Breast epithelium (tissue), 4 donors: Measurements from ENCODE around the gene COL18A1. TPM values are rescaled to one million over a fixed set of nuclear protein-coding genes. Genes with fewer than 3 reads are reported as not detected.

Source experiments
- DNase-seq, 2 donors: peaks; one replicate each; pipeline ENCODE4 v3.0.0-alpha.2; 2019; ENCODE audit warnings: low spot score in 2 of 2
- H3K27ac ChIP-seq, 2 donors: fragments of 200-600 bp; sonication (generic) in 1 of 2; one replicate each; pipeline ENCODE4 v1.5.1; 2016 to 2019; ENCODE audit warnings: mild to moderate bottlenecking in 1 of 2
- H3K27me3 ChIP-seq, 2 donors: fragments of 200-600 bp; sonication (generic) in 1 of 2; one replicate each; pipeline versions ENCODE4 v1.5.1 to v1.6.0; 2017 to 2019; ENCODE audit warnings: control low read depth in 1 of 2, mild to moderate bottlenecking in 1 of 2
- H3K36me3 ChIP-seq: fragments of 200-600 bp; one replicate; pipeline ENCODE4 v1.5.1; 2019
- H3K4me1 ChIP-seq, 2 donors: fragments of 200-600 bp; sonication (generic); one replicate each; pipeline ENCODE4 v1.5.1; 2016 to 2019; ENCODE audit warnings: control low read depth in 1 of 2
- H3K4me3 ChIP-seq, 3 donors: fragments of 200-600 bp; sonication (generic); 1 replicate in 2 of 3; 2 replicates in 1 of 3; pipeline ENCODE4 v1.5.1; 2016 to 2019; ENCODE audit warnings: mild to moderate bottlenecking in 3 of 3, moderate library complexity in 2 of 3
- H3K9me3 ChIP-seq, 2 donors: fragments of 200-600 bp; sonication (generic) in 1 of 2; one replicate each; pipeline ENCODE4 v1.5.1; 2016 to 2019; ENCODE audit warnings: control low read depth in 1 of 2
- POLR2A ChIP-seq: fragments of 450-650 bp; IDR thresholded peaks from one replicate; pipeline ENCODE4 v1.6.1; 2016; ENCODE audit warnings: antibody characterized with exemption, mild to moderate bottlenecking, moderate library complexity
- POLR2AphosphoS5 ChIP-seq, 3 donors: sonication (generic); formaldehyde crosslinking; IDR thresholded peaks; one replicate each; pipeline ENCODE4 v1.6.1; 2017; ENCODE audit warnings: antibody characterized with exemption in 3 of 3
- intact Hi-C: fragments of 100-400 bp; cut with DNase I; formaldehyde crosslinking; loops from one replicate; pipeline ENCODE4 v1.15.1; 2023; ENCODE audit warnings: low total_unique reads
- total RNA-seq, 3 donors: library from RNA; depleted of rRNA; stranded (reverse); fragments of >200 nt; gene quantifications; one replicate each; pipeline ENCODE4 v1.1.0, GENCODE V29; 2016
- TF ChIP-seq, protein P1 (sequence below), 3 donors: fragments of 450-650 bp; IDR thresholded peaks; one replicate each; pipeline ENCODE4 v1.5.1; 2016 to 2017; ENCODE audit warnings: antibody characterized with exemption in 3 of 3, mild to moderate bottlenecking in 3 of 3, moderate library complexity in 3 of 3

The COL18A1 gene
- total RNA-seq, 3 donors from 2014 or later, result 48.3 to 62.9 (median 55.8) TPM

- intact Hi-C loops, result loop anchor here (5.0 kb wide), 1 partner anchor 40 kb away; no protein-coding TSS in a partner anchor
- Histone ChIP-seq H3K4me1 (peaks cover 1 to 10% of the 10 kb centered on the region in 2 donors), H3K9me3 (peaks cover 0 to 6% of the 10 kb centered on the region in 2 donors), H3K4me3 (no peak overlapping the region), H3K36me3 (no peaks in the 10 kb centered on the region), H3K27ac (no peak overlapping the region), H3K27me3 (no peaks in the 10 kb centered on the region)
- DNase-seq, result no peak
- TF ChIP-seq POLR2AphosphoS5 (IDR thresholded peaks at IDR 0.05) (no peak), POLR2A (no peak)
- TF ChIP-seq, protein P1, sequence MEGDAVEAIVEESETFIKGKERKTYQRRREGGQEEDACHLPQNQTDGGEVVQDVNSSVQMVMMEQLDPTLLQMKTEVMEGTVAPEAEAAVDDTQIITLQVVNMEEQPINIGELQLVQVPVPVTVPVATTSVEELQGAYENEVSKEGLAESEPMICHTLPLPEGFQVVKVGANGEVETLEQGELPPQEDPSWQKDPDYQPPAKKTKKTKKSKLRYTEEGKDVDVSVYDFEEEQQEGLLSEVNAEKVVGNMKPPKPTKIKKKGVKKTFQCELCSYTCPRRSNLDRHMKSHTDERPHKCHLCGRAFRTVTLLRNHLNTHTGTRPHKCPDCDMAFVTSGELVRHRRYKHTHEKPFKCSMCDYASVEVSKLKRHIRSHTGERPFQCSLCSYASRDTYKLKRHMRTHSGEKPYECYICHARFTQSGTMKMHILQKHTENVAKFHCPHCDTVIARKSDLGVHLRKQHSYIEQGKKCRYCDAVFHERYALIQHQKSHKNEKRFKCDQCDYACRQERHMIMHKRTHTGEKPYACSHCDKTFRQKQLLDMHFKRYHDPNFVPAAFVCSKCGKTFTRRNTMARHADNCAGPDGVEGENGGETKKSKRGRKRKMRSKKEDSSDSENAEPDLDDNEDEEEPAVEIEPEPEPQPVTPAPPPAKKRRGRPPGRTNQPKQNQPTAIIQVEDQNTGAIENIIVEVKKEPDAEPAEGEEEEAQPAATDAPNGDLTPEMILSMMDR (IDR thresholded peaks at IDR 0.05), result no peak
Observed at GRCh38 chr21:45401916-45402900, 2.8 kb upstream of the COL18A1 start.

- peak overlapping the region in 1 of 2 donors; percentile 94 for H3K27ac ChIP-seq
- intact Hi-C loops, result loop anchor here (5.0 kb wide), 1 partner anchor 39 kb away; no protein-coding TSS in a partner anchor
- H3K4me3 ChIP-seq, result no peak overlapping the region
- no peaks in the 10 kb centered on the region for H3K27me3 ChIP-seq
- H3K9me3 ChIP-seq, result peaks cover 0 to 6% of the 10 kb centered on the region in 2 donors
- H3K4me1 ChIP-seq, result peaks cover 8 to 18% of the 10 kb centered on the region in 2 donors
- DNase-seq, result no peak
- no peaks in the 10 kb centered on the region for H3K36me3 ChIP-seq
- no peak for TF ChIP-seq POLR2AphosphoS5 (IDR thresholded peaks at IDR 0.05)
- TF ChIP-seq POLR2A, result no peak
Observed at GRCh38 chr21:45403133-45403824, 1.7 kb upstream of the COL18A1 start.

- intact Hi-C loops, result loop anchor here (5.0 kb wide), 1 partner anchor 38 kb away; no protein-coding TSS in a partner anchor
- Histone ChIP-seq H3K27me3 (no peaks in the 10 kb centered on the region), H3K4me1 (peaks cover 16 to 18% of the 10 kb centered on the region in 2 donors), H3K36me3 (no peaks in the 10 kb centered on the region), H3K27ac (peak overlapping the region; percentile 33 to 94), H3K9me3 (peaks cover 0 to 6% of the 10 kb centered on the region in 2 donors), H3K4me3 (peak overlapping the region; percentile 41 to 91 (median 71))
- TF ChIP-seq, protein P1 (IDR thresholded peaks at IDR 0.05), result no peak
- TF ChIP-seq POLR2A (no peak), POLR2AphosphoS5 (IDR thresholded peaks at IDR 0.05) (no peak)
- no peak for DNase-seq
Observed at GRCh38 chr21:45403825-45404729, 888 bp upstream of the COL18A1 start.

GRCh38 chr21:45405271-45405818 lies 380 bp downstream of the COL18A1 start:
- TF ChIP-seq POLR2A (no peak), POLR2AphosphoS5 (IDR thresholded peaks at IDR 0.05) (no peak)
- TF ChIP-seq, protein P1 (IDR thresholded peaks at IDR 0.05), result no peak
- Histone ChIP-seq H3K36me3 (no peaks in the 10 kb centered on the region), H3K27me3 (no peaks in the 10 kb centered on the region), H3K27ac (peak overlapping the region; percentile 78 to 94), H3K4me3 (peak overlapping the region; percentile 52 to 91 (median 71)), H3K4me1 (peaks cover 25 to 29% of the 10 kb centered on the region in 2 donors), H3K9me3 (peaks cover 0 to 6% of the 10 kb centered on the region in 2 donors)
- intact Hi-C loops, result no loop called here
- DNase-seq, result no peak
